Activated CD4-positive, alpha-beta memory T cell treated with anti-CD3 and anti-CD28 coated beads, Interleukin-2, amount 10 ng/mL, durations not matched to agents 7 days and 5 days (primary cell): ENCODE measurements around the gene EPHA6. TPM values are rescaled to one million over a fixed set of nuclear protein-coding genes. Genes with fewer than 3 reads are reported as not detected.
"Not testable (repeated sequence)": the region's sequence is repeated elsewhere in the genome, so short reads cannot be mapped to it uniquely, and the experiment has no call there.

ENCODE experiments used
- CTCF ChIA-PET: fragments of 350-600 bp; sonication (Branson Sonifier 250); formaldehyde crosslinking; loops from one replicate; lab custom pipeline; 2021; ENCODE audit warnings: antibody characterized with exemption, inconsistent platforms; lab: Charles Lee
- POLR2A ChIA-PET: fragments of 350-600 bp; sonication (Branson Sonifier 250); formaldehyde crosslinking; loops from one replicate; lab custom pipeline; 2021; ENCODE audit warnings: antibody characterized with exemption; lab: Charles Lee
- DNase-seq: peaks from one replicate; pipeline ENCODE4 v3.0.0-alpha.2; 2020
- H3K27ac Mint-ChIP-seq: one replicate; pipeline ENCODE4 v1.8.0; 2021; ENCODE audit warnings: mild to moderate bottlenecking, mixed read lengths
- H3K27me3 Mint-ChIP-seq: one replicate; pipeline ENCODE4 v1.8.0; 2021; ENCODE audit warnings: mixed read lengths
- H3K36me3 Mint-ChIP-seq: one replicate; pipeline ENCODE4 v1.8.0; 2021; ENCODE audit warnings: low read depth, mixed read lengths
- H3K4me1 Mint-ChIP-seq: one replicate; pipeline ENCODE4 v1.8.0; 2021; ENCODE audit warnings: mixed read lengths
- H3K4me3 Mint-ChIP-seq: one replicate; pipeline ENCODE4 v1.8.0; 2021; ENCODE audit warnings: mild to moderate bottlenecking, mixed read lengths
- H3K9me3 Mint-ChIP-seq: one replicate; pipeline ENCODE4 v1.8.0; 2021; ENCODE audit warnings: mixed read lengths
- total RNA-seq, 2 experiments: library from RNA; stranded (reverse); gene quantifications; one replicate each; pipeline ENCODE4 v1.2.3, GENCODE V29; 2021

EPHA6 gene
- total RNA-seq, 2 experiments from 2014 or later, result not detected

DNA sequence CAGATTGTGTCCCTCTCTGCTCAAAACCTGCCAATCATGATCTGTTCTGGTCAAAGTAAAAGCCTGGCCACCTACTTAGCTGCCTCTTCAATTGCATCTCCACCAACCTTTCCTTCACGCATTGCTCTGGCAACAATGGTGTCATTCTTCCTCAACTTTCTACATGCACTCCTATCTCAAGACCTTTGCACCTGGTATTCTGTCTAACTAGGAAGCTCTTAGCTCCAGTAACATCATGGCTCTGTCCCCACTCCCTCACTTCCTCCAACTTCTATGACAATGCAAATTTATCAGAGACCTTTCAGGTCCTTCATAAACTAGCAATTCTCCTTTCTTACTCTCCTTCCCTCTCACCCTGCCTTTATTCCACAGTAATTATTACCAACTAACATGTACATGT, 682.7 kb downstream of the EPHA6 start:
- no peak overlapping the region for H3K4me3 Mint-ChIP-seq
- H3K27me3 Mint-ChIP-seq, result no peaks in the 10 kb centered on the region
- DNase-seq, result no peak
- H3K36me3 Mint-ChIP-seq, result no peaks in the 10 kb centered on the region
- ChIA-PET CTCF (no interaction called here), POLR2A (no interaction called here)
- H3K9me3 Mint-ChIP-seq, result no peaks in the 10 kb centered on the region
- H3K4me1 Mint-ChIP-seq, result no peaks in the 10 kb centered on the region
- H3K27ac Mint-ChIP-seq, result no peak overlapping the region

DNA sequence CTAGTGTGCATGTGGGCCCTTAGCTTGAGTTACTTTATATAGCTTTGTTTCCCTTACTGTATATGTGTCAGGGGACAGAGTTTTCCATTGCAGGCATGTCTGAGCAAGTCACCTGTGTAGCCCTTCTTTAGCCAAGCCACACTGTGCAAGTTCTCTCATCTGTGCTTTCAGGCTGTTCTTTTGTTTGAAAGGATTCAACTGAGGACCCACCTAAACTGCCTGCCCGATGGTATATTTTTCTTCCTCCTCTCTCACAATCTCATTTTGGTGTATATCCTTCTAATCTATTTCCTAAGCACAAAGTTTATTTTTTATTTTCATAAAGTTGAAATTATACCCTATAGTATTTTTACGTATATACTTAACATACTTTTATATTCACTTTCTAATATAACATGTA, 690.1 kb downstream of the EPHA6 start:
- Mint-ChIP-seq H3K27ac (no peak overlapping the region), H3K36me3 (no peaks in the 10 kb centered on the region), H3K4me1 (no peaks in the 10 kb centered on the region), H3K4me3 (no peak overlapping the region), H3K27me3 (no peaks in the 10 kb centered on the region), H3K9me3 (peaks cover 8% of the 10 kb centered on the region)
- no peak for DNase-seq
- ChIA-PET CTCF (no interaction called here), POLR2A (no interaction called here)

GRCh38 chr3:97510795-97511194, 696.4 kb downstream of the EPHA6 start:
- H3K27me3 Mint-ChIP-seq, result no peaks in the 10 kb centered on the region
- no peaks in the 10 kb centered on the region for H3K36me3 Mint-ChIP-seq
- no peak overlapping the region for H3K27ac Mint-ChIP-seq
- ChIA-PET CTCF (no interaction called here), POLR2A (no interaction called here)
- DNase-seq, result no peak
- no peak overlapping the region for H3K4me3 Mint-ChIP-seq
- H3K9me3 Mint-ChIP-seq, result peaks cover 6% of the 10 kb centered on the region
- H3K4me1 Mint-ChIP-seq, result no peaks in the 10 kb centered on the region

- H3K4me3 Mint-ChIP-seq, result no peak overlapping the region
- peaks cover 2% of the 10 kb centered on the region for H3K9me3 Mint-ChIP-seq
- no peaks in the 10 kb centered on the region for H3K4me1 Mint-ChIP-seq
- CTCF ChIA-PET, result no interaction called here
- H3K27ac Mint-ChIP-seq, result no peak overlapping the region
- no peak for DNase-seq
- no peaks in the 10 kb centered on the region for H3K27me3 Mint-ChIP-seq
- no peaks in the 10 kb centered on the region for H3K36me3 Mint-ChIP-seq
- POLR2A ChIA-PET, result no interaction called here
These were observed 700.7 kb downstream of the EPHA6 start for GRCh38 chr3:97515076-97515475.

GRCh38 chr3:97530691-97531090, 716.3 kb downstream of the EPHA6 start:
- H3K36me3 Mint-ChIP-seq, result no peaks in the 10 kb centered on the region

DNA sequence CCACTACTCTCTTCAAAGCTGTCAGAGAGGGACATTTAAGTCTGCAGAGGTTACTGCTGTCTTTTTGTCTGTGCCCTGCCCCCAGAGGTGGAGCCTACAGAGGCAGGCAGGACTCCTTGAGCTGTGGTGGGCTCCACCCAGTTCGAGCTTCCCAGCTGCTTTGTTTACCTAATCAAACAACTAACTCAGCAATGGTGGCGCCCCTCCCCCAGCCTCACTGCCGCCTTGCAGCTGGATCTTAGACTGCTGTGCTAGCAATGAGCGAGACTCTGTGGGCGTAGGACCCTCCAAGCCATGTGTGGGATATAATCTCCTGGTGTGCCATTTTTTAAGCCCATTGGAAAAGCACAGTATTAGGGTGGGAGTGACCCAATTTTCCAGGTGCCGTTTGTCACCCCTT, 733.2 kb downstream of the EPHA6 start:
- POLR2A ChIA-PET, CTCF ChIA-PET, H3K27me3 Mint-ChIP-seq, H3K36me3 Mint-ChIP-seq, H3K4me1 Mint-ChIP-seq, DNase-seq, H3K27ac Mint-ChIP-seq, H3K4me3 Mint-ChIP-seq, H3K9me3 Mint-ChIP-seq: not testable (repeated sequence)

More at GRCh38 chr3:97530691-97531090, 716.3 kb downstream of the EPHA6 start:
- Mint-ChIP-seq H3K9me3 (no peaks in the 10 kb centered on the region), H3K27me3 (no peaks in the 10 kb centered on the region), H3K4me1 (no peaks in the 10 kb centered on the region), H3K4me3 (no peak overlapping the region), H3K27ac (no peak overlapping the region)
- POLR2A ChIA-PET, result no interaction called here
- CTCF ChIA-PET, result no interaction called here
- no peak for DNase-seq

GRCh38 chr3:97550408-97550807, 736.0 kb downstream of the EPHA6 start:
- no peaks in the 10 kb centered on the region for H3K4me1 Mint-ChIP-seq
- no peak overlapping the region for H3K27ac Mint-ChIP-seq
- H3K36me3 Mint-ChIP-seq, result no peaks in the 10 kb centered on the region
- no peaks in the 10 kb centered on the region for H3K27me3 Mint-ChIP-seq
- no peak overlapping the region for H3K4me3 Mint-ChIP-seq
- CTCF ChIA-PET, result no interaction called here
- DNase-seq, result no peak
- no peaks in the 10 kb centered on the region for H3K9me3 Mint-ChIP-seq
- POLR2A ChIA-PET, result no interaction called here

DNA sequence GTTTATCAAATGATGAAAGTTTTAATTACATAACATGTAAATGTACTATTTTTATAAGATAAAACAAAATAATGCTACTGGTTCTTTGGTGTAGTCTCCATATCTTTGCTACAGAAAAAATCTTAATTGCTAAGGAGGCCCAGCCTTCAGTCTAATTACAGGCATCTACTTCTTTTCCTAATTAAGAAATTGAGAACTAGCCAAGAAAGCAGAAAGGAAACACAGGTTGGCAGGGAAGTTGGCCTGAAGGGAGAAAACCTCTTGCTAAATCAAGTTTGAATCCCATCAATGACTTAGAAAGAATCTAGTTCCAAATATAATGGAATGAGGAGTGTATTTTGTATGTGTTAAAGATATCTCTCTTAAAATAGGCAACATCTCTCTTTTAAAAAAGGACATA, 737.8 kb downstream of the EPHA6 start:
- Mint-ChIP-seq H3K4me1 (no peaks in the 10 kb centered on the region), H3K36me3 (no peaks in the 10 kb centered on the region), H3K4me3 (no peak overlapping the region), H3K27ac (no peak overlapping the region), H3K9me3 (peaks cover 2% of the 10 kb centered on the region), H3K27me3 (no peaks in the 10 kb centered on the region)
- no peak for DNase-seq
- CTCF ChIA-PET, result no interaction called here
- POLR2A ChIA-PET, result no interaction called here

DNA sequence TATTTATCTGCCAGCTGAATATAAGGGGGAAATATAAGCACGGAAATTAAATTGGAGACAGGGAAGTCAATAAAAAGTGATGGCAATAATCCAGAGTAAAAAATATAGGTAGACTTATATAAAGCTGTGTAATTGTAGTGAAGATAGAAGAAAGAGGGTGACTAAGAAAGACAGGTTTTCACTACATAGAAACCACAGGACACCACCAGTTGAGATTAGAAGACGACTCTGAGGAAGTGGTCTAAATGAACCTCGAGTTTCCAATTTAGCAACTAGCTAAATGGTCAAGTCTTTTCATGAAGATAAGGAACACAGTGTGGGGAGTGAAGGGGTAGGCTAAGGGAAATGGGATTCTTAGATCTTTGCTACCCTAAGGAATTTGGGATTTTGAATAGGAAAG, 761.3 kb downstream of the EPHA6 start:
- Mint-ChIP-seq H3K27me3 (no peaks in the 10 kb centered on the region), H3K27ac (no peak overlapping the region), H3K4me3 (no peak overlapping the region), H3K4me1 (no peaks in the 10 kb centered on the region), H3K36me3 (no peaks in the 10 kb centered on the region), H3K9me3 (no peaks in the 10 kb centered on the region)
- ChIA-PET CTCF (no interaction called here), POLR2A (no interaction called here)
- DNase-seq, result no peak

DNA sequence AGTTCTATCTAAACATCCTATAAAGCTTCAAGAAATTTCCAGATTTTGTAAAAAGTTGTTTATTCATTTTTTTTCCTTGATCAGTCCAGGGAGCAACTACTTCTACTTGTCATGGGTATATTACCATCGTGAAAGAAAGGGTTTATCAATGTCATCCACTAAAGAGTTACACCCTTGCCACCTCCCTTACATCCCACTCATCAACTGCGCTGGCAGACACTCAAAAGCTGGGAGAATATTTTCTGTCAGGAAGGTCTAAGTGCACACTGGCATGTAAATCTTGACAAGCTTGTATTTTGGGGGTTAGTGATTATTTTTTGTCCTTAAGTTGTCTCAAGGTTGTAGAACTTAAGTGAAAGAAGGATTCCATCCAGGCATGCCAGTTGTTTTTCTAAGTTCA, 761.8 kb downstream of the EPHA6 start:
- ChIA-PET POLR2A (no interaction called here), CTCF (no interaction called here)
- Mint-ChIP-seq H3K36me3 (no peaks in the 10 kb centered on the region), H3K9me3 (no peaks in the 10 kb centered on the region), H3K4me1 (no peaks in the 10 kb centered on the region), H3K27me3 (no peaks in the 10 kb centered on the region), H3K27ac (no peak overlapping the region), H3K4me3 (no peak overlapping the region)
- no peak for DNase-seq

DNA sequence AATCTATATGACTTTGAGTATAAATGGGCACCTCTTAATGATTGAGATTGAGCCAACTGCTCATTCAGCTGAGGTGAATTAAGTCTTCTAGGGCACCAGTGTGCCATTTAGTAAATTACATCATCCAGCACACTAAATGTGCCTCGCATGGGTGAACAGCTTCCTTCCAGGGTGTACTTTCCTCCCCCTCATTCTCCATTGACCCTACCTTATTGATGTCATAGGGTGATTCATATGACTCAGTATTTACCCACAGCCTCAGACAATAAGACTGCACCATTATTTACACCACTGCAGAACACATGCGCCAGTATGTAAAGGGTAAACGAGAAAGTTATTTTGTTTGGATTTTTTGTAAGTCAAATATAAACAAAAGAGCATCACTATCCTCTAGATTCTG, 765.0 kb downstream of the EPHA6 start:
- Mint-ChIP-seq H3K9me3 (no peaks in the 10 kb centered on the region), H3K36me3 (no peaks in the 10 kb centered on the region)

GRCh38 chr3:97610626-97611025, 796.2 kb downstream of the EPHA6 start:
- Mint-ChIP-seq H3K36me3 (no peaks in the 10 kb centered on the region), H3K27ac (no peak overlapping the region), H3K27me3 (no peaks in the 10 kb centered on the region), H3K9me3 (no peaks in the 10 kb centered on the region), H3K4me3 (no peak overlapping the region), H3K4me1 (no peaks in the 10 kb centered on the region)
- ChIA-PET CTCF (no interaction called here), POLR2A (no interaction called here)
- no peak for DNase-seq

More for the DNA sequence above, 765.0 kb downstream of the EPHA6 start:
- ChIA-PET POLR2A (no interaction called here), CTCF (no interaction called here)
- DNase-seq, result no peak
- H3K27me3 Mint-ChIP-seq, result no peaks in the 10 kb centered on the region
- H3K27ac Mint-ChIP-seq, result no peak overlapping the region
- H3K4me3 Mint-ChIP-seq, result no peak overlapping the region
- H3K4me1 Mint-ChIP-seq, result no peaks in the 10 kb centered on the region

GRCh38 chr3:97612632-97613031, 798.2 kb downstream of the EPHA6 start:
- POLR2A ChIA-PET, result no interaction called here
- no peaks in the 10 kb centered on the region for H3K36me3 Mint-ChIP-seq
- CTCF ChIA-PET, result no interaction called here
- no peaks in the 10 kb centered on the region for H3K27me3 Mint-ChIP-seq
- no peak for DNase-seq
- H3K4me3 Mint-ChIP-seq, result no peak overlapping the region
- no peak overlapping the region for H3K27ac Mint-ChIP-seq
- no peaks in the 10 kb centered on the region for H3K4me1 Mint-ChIP-seq
- no peaks in the 10 kb centered on the region for H3K9me3 Mint-ChIP-seq

DNA sequence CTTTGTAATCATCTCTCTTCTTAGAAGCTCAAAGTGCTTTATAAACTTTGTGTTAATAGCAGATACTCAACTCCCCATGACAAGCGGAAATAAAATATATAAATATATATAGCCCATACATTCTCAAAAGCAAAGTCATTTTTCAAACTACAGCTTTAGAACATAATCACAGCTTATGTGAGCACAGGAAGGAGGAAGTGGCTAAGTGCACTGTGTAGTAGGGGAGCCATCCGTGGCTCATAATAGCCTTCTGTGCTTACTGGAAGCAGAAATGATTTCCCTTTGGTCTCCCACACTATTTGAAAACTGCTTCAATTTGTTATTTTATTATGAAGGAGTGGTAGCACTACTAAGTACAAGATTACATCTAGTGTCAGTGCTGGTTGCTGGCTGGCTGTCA, 798.7 kb downstream of the EPHA6 start:
- DNase-seq, result no peak
- no peak overlapping the region for H3K4me3 Mint-ChIP-seq
- ChIA-PET CTCF (no interaction called here), POLR2A (no interaction called here)
- H3K4me1 Mint-ChIP-seq, result no peaks in the 10 kb centered on the region
- no peaks in the 10 kb centered on the region for H3K36me3 Mint-ChIP-seq
- no peaks in the 10 kb centered on the region for H3K9me3 Mint-ChIP-seq
- no peaks in the 10 kb centered on the region for H3K27me3 Mint-ChIP-seq
- no peak overlapping the region for H3K27ac Mint-ChIP-seq

- H3K27me3 Mint-ChIP-seq, H3K36me3 Mint-ChIP-seq, H3K4me3 Mint-ChIP-seq, POLR2A ChIA-PET, DNase-seq, H3K4me1 Mint-ChIP-seq, H3K27ac Mint-ChIP-seq, CTCF ChIA-PET, H3K9me3 Mint-ChIP-seq: not testable (repeated sequence)
These were observed 806.1 kb downstream of the EPHA6 start for GRCh38 chr3:97620514-97620913.
